ENCODE data around the gene PPP6R2.
A peak's percentile ranks its signal among the peaks of the same experiment; 100 is the strongest.
"Not testable (repeated sequence)": the region's sequence is repeated elsewhere in the genome, so short reads cannot be mapped to it uniquely, and the experiment has no call there.

The PPP6R2 gene

DNA sequence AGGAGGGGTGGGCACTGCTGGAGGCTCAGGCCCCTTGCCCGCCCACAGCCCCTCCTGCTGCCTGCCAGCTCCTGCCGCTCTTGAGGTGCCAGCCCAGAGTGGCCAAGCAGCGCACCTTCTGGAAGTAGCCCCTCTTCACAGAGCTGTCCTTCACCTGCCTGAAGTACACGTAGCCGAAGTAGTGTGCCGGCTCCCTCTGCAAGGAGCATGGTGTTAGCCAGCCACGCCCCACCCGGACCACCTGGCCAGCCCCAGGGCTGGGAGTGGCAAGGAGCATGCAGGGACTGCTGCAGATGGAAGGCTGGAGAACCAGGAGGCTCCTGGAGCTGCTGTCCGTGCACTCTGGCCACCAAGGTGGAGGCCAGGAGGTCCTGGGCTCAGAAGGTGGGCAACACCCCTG is 25.9 kb upstream of the PPP6R2 start:
- DNase-seq (ENCODE audit: low read depth in 2 of 2) = no peak

DNA sequence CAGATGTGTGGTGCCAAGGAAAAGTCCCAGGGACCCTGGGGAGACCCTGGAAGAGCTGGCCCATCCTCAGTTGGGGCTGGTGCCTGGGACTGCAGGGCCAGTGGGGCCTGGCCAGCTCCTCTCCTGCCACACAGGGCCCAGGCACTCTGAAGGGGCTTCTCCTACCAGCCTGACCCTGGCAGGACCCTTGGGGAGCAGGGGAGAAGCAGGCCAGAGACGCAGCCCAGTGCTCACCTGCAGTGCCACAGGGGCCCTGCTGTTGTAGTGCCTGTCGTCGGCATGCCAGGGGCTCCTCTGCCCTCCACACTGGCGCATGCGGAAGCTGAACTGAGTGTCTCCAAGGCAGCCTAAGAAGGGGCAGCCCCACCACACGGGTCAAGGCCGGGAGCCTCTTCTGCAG is 25.5 kb upstream of the PPP6R2 start:
- DNase-seq (ENCODE audit: low read depth in 2 of 2) = no peak

DNA sequence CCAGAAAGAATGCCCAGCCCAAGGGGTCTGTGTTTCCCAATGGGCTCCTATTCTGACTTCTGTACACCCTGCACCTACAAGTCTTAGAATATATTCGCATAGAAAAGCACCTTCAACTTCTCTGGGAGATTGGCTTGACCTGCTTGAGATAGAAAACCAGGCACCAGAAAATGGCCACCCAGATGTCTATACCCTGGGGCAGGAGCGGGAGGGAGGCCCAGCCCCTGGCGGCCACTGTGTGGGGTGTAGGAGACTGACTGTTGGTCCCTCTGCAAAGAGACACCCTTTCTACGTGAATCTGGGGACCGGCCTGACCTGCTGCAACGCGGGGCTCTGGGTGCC is 24.8 kb upstream of the PPP6R2 start:
- DNase-seq (ENCODE audit: low read depth in 2 of 2) = no peak

DNA sequence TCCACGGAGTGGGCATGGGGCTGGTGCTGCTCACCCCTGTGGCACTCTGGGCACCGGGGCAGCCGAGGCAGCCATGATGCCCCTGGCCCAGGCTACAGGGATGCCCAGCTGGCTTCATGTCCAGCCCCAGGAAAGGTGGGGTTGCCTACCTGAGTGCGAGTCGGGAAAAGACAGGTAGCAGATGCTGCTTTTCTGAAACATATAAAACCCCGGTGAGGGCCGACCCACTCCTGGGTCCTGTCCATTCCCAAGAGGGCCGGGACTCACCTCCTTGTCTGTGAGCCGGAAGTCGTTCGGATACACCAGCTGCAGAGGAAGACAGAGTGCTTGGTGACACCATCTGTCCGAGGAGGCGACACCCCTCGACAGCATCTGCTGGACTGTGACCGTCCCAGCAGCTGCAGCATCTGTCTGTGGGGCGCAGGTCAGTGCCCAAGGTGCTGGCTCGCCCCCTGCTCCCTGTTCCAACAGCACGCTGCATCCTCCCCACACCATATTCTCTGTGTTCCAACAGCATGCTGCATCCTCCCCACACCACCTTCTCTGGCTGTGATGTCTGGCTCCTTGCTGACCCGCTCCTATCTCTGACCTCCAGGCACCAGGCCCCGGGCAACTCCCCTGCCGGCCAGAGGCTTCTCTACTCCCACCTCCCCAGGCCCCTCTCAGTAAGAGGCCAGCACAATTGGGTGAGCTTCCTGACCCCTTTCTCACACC is 24.3 kb upstream of the PPP6R2 start:
- DNase-seq (ENCODE audit: low read depth in 2 of 2) = no peak

DNA sequence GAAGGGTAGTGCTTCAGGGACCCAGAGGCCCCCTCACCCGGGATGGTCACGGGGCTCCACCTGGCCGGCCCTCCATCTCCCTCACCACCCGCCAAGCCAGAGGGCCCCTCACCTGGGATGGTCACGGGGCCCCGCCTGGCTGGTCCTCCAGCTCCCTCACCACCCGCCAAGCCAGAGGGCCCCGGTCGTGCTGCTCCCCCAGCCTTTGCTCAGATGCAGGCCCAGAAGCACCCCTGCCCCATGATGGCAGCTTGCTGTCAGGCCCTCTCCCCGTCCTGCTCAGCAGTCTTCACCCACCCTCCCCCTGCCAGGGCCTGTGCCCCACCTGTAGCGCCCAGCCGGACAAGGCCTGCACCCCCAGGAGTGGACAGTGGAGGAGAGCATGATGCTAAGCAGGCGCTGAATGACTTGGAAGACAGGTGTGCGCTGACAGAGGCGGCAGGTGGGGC is 23.6 kb upstream of the PPP6R2 start:
- no peak for DNase-seq (ENCODE audit: low read depth in 2 of 2)

DNA sequence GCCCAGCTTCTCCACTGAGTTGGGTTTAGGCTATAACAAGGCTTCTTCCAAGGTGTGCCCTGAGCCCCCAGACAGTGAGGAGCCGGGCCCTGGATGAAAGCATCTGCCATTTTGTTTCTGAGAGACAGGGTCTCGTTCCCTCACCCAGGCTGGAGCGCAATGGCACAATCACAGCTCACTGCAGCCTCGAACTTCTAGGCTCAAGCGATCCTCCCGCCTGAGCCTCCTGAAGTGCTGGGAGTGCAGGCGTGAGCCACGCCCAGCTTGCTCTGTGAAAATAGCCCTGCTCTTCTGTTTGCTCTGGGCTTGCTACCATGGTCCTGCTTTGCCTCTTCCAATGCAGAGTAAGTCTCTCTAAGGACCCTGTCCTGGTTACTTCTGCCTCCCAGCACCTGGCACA is 23.0 kb upstream of the PPP6R2 start:
- no peak for DNase-seq (ENCODE audit: low read depth in 2 of 2)

DNA sequence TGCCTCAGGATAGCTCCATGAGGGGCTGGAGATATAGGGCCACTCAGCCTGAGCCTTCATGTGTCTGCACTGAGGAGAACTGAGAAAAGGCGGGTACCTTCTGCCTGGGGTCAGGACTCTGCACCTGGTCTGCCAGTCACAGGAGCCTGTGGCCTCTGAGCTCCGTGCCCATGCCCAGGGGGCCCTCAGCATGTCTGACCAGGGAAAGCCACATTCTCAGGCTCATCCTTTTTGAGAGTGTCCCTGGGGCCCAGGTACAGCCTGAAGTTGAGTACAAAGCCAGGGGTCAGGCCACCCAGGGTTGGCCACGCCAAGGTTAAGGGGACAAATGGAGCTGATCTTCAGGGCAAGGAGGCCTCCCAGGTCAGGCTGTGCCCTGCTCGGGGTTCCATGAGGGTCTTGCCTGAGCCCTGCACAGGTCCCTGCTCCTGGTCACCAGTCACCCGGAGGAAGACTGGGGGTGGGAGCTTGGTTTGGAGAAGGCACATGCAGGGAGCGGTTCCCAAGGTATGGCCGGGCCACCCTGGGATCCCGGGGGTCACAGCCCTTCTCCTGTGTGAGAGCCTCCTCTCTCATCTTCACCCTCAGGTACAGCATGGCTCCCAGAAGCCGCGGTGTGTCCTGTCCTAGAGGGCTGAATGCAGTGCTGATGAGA is 22.3 kb upstream of the PPP6R2 start:
- DNase-seq (ENCODE audit: low read depth in 2 of 2) = no peak

DNA sequence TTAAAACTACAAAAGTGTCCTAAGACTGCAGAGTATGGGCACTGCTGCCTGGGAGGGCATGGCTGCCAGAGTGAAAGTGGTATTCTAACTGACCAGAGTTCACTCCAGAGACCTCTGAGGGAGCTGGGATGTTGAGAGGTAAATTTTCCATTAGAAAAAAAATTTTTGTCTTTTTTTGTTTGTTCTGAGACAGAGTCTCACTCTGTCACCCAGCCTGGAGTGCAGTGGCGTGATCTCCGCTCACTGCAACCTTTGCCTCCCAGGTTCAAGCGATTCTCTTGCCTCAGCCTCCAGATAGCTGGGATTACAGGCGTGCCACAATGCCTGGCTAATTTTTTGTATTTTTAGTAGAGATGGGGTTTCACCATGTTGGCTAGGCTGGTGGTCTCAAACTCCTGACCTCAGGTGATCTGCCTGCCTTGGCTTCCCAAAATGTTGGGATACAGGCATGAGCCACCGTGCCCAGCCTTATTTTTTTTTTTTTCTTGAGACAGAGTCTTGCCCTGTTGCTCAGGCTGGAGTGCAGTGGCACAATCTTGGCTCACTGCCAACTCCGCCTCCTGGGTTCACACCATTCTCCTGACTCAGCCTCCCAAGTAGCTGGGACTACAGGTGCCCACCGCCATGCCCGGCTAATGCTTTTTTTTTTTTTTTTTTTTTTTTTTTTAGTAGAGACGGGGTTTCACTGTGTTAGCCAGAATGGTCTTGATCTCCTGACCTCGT is 20.6 kb upstream of the PPP6R2 start:
- not testable (repeated sequence) for DNase-seq (ENCODE audit: low read depth in 2 of 2)

DNA sequence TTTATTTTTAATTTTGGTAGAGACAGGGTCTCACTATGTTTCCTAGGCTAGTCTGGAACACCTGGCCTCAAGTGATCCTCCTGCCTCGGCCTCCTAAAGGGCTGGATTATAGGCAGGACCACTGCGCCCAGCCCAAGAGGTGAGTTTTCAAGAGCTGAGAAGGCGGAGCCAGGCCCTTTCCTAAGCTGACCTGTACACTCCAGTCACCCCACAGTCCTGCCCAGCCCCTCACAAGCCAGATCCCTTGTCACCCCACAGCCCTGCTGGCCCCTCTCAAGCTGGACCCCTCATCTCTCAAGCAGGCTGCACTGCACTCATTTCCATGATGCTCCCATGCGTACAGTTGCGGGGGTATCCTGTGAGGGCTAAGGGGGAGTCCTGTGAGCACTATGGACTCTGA is 19.2 kb upstream of the PPP6R2 start:
- DNase-seq (ENCODE audit: low read depth in 2 of 2) = no peak

DNA sequence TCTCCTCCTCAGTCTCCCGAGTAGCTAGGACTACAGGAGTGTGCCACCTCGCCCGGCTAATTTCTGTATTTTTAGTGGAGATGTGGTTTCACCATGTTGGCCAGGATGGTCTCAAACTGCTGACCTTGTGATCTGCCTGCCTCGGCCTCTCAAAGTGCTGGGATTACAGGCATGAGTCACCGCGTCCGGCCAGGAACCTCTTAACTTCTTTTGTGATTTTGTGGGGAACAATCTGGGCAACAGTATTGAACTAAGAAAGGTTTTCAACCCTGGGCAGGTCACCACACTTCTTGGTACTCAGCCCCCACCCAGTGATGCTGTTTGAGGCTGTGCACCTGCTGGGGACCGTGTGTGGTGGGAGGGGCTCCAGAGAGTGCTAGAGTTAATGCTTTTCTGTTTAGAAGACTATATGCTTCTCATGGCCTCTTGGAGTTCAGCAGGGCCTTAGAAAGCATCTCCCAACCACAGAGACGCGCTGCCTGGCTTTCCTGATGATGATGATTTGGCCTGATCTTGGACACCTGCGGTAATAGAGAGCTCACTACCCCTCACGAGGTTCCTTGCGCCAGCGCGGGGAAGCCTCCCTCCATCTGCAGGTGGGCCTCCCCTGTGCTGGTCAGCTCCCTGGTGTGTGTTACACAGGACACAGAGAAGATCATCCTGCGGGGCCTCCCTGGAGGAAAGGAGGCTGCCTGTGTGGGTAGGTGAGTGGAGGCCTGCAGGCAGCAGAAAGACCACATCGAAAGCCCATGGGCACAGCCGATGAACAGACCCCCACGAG is 17.5 kb upstream of the PPP6R2 start:
- DNase-seq (ENCODE audit: low read depth in 2 of 2) = no peak

DNA sequence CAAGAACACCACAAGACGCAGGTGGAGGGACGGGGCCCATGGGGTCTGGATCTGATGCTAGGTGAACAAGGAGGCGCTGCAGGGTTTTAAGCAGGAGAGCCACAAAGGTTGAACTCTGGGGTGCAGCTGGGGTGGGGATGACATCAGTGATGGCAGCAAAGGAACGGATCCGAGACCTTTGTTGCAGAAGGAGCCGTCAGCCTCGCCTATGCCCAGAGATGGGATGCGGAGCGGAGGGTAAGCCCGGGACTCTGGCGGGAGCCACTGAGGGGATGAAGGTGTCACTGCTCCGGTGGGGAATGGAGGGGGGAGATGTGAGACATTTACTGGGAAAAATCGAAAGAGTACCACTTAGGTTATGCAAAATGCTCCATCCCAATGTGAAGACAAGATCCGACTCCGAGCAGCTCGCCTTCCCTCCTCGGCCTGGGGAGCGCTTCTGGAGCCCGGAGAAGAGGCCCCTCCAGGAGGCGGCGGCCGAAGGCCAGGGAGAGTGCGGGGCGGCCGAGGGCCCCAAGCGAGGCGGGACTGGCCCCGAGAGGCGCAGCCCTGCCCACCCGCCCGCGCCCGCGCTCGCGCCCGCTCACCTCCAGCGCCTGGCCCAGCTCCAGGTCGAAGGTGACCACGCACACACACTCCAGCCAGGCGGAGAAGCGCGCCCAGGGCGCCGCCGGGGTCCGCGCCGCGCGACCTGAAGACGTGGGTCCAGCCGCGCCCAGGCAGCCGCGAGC is 16.7 kb upstream of the PPP6R2 start:
- no peak for DNase-seq (ENCODE audit: low read depth in 2 of 2)

DNA sequence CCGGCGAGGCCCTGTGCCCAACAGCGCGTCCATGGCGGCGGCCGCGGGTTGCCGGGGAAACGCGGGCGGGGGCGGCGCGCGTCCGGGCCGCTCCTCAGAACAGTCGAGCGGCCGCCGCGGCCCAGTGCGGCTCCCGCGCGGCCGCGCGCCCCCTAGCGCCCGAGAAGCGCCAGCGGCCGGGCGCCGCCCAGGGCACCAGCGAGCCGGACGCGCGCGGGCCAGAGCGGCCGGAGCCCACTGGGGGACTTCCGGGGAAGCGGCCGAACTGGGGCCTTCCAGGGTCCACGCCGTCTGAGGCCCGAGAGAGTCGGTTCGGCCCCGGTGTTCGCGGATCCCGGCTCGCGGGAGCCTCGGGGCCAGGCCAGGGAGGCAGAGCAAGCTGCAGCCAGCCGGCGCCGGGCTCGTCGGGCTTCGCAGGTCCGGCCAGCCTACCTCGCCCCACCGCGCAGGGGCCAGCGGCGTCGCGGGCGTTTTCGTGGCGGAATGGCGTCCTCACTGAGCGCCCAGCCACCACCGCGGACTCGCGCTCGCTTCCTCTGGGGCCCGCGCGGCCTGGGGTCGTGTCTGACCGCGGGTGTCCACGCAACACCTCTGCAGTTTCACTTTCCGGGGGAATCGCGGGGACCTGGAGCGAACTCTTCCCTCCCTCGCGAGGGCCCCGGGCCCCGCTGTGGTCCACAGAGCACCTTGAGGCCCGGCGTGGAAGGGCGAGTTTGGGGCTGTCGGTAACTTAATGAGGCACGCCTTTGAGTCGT is 16.0 kb upstream of the PPP6R2 start, which contains the start of gene DENND6B:
TSS of gene DENND6B (minus strand) at position 57 of the 755 bp plus-strand sequence. CDS start at position 33, 24 bp downstream.
- peak; percentile 13 to 27 for DNase-seq (ENCODE audit: low read depth in 2 of 2)

DNA sequence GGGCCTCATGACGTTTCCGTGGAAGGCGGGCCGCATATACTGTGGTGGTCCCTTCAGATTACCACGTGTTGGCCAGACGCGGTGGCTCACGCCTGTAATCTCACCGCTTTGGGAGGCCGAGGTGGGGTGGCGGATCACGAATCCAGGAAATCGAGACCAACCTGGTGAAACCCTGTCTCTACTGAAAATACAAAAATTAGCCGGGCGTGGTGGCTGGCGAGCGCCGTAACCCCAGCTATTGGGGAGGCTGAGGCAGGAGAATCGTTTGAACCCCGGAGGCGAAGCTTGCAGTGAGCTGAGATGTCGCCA is 15.5 kb upstream of the PPP6R2 start:
- DNase-seq (ENCODE audit: low read depth in 2 of 2) = no peak

DNA sequence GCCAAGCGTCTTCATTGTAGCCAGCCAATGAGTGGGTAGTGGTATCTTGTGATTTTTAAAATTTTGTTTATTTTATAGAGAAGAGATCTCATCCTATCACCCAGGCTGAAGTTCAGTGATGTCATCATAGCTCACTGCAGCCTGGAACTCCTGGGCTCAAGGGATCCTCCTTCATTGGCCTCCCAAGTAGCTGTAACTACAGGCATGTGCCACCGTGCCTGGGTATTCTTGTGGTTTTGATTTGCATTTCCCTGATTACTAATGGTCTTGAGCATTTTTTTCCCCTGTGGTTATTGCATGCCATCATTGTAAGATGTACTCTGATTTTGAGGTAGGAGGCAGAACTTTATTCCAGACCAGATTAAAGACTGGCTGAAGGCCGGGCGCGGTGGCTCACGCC is 13.9 kb upstream of the PPP6R2 start:
- no peak for DNase-seq (ENCODE audit: low read depth in 2 of 2)

DNA sequence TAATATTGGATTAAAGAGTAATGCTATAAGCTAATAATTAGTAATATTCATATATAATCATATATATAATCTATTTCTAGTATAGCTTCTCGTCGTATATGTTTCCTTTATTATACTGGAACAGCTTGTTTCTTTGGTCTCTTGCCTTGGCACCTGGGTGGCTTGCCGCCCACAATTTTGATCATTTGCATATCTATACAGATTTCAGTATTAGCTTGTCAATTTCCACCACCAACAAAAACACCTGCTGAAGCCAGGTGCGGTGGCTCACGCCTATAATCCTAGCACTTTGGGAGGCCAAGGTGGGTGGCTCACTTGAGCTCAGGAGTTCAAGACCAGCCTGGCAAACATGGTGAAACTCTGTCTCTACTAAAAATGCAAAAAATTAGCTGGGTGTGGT is 8.7 kb upstream of the PPP6R2 start:
- DNase-seq (ENCODE audit: low read depth in 2 of 2) = not testable (repeated sequence)

DNA sequence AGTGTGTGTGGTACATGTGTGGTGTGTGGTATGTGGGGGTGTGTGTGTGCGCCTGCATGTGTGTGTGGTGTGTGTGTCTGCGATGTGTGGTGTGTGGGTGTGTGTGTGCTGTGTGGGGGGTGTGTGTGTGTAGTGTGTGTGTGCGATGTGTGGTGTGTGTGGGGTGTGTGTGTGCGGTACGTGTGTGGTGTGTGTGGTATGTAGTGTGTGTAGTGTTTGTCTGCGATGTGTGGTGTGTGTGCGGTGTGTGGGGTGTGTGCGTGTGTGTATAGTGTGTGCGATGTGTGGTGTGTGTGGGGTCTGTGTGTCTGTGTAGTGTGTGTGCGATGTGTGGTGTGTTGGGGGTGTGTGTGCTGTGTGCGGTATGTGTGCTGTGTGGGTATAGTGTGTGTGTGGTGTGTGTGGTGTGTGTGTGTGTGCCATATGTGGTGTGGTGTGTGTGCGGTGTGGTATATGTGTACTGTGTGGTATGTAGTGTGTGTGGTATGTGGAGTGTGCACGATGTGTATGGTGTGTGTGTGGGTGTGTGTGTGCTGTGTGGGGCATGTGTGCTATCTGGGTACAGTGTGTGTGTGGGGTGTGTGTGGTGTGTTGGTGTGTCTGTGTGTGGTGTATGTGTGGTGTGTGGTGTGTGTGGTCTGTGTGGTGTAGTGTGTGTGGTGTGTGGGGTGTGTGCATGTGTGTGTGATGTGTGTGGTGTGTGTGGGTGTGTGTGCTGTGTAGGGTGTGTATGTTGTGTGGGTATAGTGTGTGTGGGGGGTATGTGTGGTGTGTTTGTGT is 5.7 kb upstream of the PPP6R2 start:
- no peak for DNase-seq (ENCODE audit: low read depth in 2 of 2)

DNA sequence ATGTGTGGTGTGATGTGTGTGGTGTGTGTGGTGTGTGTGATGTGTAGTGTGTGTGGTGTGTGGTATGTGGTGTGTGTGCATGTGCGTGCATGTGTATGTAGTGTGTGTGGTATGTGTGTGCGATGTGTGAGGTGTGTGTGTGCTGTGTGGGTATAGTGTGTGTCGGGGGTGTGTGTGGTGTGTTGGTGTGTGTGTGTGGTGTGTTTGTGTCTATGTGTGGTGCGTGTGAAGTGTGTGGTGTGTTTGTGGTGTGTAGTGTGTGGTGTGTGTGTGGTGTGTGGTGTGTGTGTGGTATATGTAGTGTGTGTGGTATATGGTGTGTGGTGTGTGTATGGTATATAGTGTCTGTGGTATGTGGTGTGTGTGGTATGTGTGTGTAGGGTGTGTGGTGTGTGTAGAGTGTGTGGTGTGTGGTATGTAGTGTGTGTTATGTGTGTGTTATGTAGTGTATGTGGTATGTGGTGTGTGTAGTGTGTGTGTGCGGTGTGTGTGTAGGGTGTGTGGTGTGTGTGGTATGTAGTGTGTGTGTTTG is 5.0 kb upstream of the PPP6R2 start:
- DNase-seq (ENCODE audit: low read depth in 2 of 2) = no peak

DNA sequence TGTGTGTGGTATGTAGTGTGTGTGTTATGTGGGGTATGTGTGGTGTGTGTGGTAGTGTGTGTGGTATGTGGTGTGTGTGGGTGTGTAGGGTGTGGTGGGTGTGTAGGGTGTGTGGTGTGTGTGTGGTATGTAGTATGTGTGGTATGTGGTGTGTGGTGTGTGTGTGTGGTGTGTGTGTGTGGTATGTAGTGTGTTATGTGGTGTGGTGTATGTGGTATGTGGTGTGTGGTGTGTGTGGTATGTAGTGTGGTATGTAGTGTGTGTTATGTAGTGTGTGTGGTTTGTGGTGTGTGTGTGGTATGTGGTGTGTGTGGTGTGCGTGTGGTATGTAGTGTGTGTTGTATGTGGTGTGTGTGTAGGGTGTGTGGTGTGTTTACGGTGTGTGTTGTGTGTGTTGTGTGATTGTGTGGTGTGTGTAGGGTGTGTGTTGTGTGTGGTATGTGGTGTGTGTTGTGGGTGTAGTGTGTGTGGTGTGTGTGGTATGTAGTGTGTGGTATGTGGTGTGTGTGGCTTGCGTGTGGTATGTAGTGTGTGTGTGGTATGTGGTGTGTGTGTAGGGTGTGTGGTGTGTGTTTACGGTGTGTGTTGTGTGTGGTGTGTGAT is 4.2 kb upstream of the PPP6R2 start:
- no peak for DNase-seq (ENCODE audit: low read depth in 2 of 2)
